Coronary artery (tissue), 2 donors: ENCODE data around the gene KCNIP2.

Experiments used
- DNase-seq: peaks from one replicate; pipeline ENCODE4 v3.0.0-alpha.2; 2017; ENCODE audit warnings: low spot score
- H3K27ac ChIP-seq, 2 donors: fragments of 200-600 bp; sonication (generic); one replicate each; pipeline ENCODE4 v1.5.1; 2016 to 2019
- H3K4me3 ChIP-seq: fragments of 200-600 bp; sonication (generic); 2 replicates; pipeline ENCODE4 v1.5.1; 2016; ENCODE audit warnings: mild to moderate bottlenecking, moderate library complexity
- TF ChIP-seq, protein P1 (sequence below): fragments of 200-600 bp; sonication (generic); IDR thresholded peaks from one replicate; pipeline ENCODE4 v1.5.1; 2019; ENCODE audit warnings: antibody characterized with exemption

Gene KCNIP2

DNA sequence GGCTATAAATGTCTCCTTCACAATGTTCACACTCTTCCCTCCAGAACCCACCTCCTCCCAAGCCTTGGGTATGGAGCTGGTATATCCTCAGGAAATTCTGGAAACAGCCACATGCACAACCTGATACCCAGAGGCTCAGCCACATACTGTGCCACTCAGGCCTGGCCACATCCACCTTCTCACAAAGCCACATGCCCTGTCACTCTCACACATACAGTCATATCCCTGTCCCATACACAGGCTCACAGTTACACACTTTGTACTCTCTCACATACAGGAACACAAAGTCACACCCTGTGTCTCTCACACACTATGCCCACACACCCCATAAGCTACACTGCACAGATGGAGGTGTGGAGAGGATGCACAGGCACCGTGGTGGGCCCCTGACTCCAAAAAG lies 10.1 kb downstream of the KCNIP2 start:
- TF ChIP-seq, protein P1, sequence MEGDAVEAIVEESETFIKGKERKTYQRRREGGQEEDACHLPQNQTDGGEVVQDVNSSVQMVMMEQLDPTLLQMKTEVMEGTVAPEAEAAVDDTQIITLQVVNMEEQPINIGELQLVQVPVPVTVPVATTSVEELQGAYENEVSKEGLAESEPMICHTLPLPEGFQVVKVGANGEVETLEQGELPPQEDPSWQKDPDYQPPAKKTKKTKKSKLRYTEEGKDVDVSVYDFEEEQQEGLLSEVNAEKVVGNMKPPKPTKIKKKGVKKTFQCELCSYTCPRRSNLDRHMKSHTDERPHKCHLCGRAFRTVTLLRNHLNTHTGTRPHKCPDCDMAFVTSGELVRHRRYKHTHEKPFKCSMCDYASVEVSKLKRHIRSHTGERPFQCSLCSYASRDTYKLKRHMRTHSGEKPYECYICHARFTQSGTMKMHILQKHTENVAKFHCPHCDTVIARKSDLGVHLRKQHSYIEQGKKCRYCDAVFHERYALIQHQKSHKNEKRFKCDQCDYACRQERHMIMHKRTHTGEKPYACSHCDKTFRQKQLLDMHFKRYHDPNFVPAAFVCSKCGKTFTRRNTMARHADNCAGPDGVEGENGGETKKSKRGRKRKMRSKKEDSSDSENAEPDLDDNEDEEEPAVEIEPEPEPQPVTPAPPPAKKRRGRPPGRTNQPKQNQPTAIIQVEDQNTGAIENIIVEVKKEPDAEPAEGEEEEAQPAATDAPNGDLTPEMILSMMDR, result no peak
- H3K27ac ChIP-seq, result no peak overlapping the region
- no peak for DNase-seq
- H3K4me3 ChIP-seq, result no peak overlapping the region

DNA sequence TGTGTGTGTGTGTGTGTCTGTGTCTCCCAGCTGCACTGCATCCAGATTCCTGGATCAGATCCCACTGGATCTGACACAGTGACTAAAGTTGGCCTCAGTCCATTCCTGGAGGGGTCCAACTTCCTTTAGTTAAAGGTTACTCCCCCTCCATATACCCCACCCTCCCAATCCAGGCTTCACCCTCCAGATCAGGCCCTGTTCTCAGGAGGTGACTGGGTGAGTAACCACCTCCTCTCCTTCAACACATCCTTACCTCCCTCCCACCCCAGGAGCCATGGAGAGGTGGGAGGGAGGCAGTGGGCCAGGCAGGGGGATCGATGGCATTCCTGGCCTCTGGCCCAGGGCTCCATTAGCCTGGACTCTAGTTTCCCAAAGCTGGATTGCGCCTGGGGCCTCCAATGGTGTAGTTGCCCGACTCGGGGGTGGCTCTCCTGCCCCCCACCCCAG lies 11.3 kb downstream of the KCNIP2 start:
- no peak overlapping the region for H3K4me3 ChIP-seq
- H3K27ac ChIP-seq, result no peak overlapping the region
- TF ChIP-seq, protein P1, result no peak
- DNase-seq, result no peak

DNA sequence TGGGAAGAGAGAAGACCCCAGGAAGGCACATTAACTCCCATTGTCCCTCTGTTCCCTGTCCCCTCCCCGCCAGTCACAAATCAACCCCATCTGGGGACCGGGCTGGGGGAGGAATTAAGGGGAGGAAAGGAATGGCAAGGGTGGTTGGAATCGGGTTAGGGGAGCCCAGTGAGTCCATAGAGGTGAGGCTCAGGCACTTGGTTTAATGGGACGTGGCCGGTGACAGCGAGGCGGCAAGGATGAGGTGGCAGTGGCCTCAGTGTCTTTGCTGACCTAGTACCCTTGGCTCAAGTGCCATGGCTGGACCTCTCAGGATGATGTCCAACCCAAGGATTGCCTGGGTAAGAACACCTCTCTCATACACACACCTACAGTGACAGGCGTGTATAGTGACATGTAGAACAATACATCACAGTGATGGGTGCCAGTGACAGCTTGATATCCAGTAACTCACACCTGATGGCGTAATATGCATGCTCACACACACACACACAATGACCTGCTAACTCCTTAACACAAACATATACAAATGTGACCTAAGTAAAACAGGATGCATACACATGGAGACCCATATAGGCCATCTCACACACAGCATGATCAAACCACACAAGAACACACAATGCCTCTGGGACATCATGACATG lies 12.3 kb downstream of the KCNIP2 start:
- DNase-seq, result no peak
- TF ChIP-seq, protein P1, result no peak
- Histone ChIP-seq H3K4me3 (peak overlapping the region; percentile 69), H3K27ac (peak overlapping the region in 1 of 2 donors; percentile 35)

DNA sequence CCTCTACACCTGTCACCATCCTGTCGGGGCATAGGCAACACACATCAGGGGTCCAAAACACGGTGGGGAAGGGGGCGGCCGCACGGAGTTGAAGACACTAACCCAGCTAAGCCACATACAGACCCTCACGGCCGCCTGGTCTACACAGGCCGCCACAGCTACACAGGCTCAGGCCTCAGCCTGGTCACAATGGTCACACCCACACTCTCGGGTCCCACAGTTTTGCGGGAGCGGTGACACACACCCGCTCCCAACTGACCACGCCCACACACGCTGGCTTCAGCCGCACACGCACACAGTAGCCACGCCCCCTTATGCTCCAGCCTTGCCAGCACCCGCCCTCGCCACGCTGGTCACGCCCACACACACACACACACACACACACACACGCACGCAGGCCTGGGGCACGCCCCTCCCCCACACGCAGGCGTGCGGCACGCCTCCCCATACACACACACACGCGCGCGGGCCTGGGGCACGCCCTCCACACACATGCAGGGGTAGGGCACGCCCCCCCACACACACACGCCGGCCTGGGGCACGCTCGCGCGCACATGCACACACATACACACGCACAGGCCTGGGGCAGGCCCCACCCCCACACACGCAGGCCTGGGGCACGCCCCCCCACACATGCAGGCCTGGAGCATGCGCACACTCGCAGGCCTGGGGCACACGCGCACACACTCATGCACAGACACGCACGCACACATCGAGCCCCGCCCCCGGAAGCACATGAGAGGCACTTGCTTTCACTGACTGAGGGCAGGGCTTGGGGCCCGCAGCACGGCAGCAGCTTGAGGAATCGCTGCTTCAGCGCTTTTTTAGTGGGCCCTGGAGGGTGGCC lies 13.1 kb downstream of the KCNIP2 start:
- TF ChIP-seq, protein P1, result no peak
- H3K27ac ChIP-seq, result peak overlapping the region in 1 of 2 donors; percentile 63
- peak overlapping the region; percentile 69 for H3K4me3 ChIP-seq
- DNase-seq, result peak; percentile 88

DNA sequence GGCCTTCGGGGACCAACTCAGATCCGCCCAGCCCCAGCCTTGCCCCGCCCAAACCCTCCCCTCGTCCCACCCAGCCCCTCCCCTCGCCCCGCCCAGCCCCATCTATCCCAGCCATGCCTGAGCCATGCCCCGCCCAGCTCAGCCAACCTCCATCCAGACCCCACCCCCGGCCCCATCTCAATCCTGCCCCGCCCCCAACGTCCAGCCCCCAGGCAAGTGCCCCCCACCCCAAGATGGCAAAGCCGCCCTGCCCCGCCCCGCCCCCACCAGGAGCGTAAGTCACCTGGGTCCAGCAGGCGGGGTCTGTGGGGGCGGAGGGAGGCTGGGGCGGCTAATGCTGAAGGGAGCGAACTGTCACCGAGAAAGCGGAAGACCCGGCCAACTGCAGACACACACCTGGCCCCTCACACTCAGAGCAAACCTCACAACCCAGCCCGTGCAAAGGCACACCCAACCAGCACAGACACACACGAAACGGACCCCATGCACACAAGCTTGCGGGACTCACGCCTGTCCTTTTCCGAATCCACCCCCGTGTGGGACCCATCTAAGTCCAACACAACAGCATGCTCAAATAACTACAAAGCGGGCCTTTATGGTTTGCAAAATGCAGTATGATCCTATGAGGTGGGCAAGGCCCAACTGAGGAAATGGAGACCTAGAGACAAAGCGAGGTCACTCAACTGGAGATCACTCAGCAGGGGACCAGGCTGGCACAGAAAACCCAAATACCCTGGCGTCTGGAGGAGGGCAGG lies 13.9 kb downstream of the KCNIP2 start:
- TF ChIP-seq, protein P1, result no peak
- Histone ChIP-seq H3K27ac (peak overlapping the region in 1 of 2 donors; percentile 63), H3K4me3 (peak overlapping the region; percentile 69)
- no peak for DNase-seq

DNA sequence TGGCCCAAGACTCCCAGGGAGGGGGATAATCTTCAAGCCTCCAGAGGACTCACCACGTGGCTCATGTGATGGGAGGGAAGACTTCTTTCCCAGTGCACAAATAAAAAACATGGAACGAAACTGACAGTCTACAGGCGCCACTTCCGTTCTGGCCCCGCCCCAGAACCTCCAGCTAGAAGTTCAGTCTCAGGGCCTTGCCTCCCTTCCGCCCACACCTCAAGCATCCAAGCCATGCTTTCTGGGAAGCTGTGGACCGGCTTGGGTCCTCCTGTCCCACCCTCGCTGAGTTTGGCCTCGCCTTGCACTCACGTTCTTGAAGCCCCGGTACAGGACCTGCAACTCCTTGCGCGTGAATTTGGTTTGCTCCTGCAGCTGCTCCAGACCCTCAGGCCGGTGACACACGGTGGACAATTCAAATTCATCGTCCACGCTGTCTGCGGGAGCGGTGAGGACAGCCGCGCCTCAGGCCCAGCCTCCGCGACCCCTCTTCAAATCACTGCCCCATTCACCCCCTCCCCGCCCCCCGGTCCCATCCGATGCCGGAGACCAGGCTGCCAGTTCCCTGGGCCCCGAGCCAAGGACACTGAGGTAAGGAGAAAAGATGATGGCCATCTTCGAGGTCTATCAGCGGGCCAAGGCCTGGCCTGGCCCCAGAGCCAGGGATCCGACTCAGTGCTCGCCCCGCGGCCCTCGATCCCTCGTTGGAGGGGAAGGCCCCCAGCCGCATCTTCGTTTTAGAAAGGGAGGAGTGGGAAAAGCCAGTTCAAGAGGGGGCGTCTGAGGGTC lies 14.6 kb downstream of the KCNIP2 start:
- TF ChIP-seq, protein P1, result no peak
- DNase-seq, result peak; percentile 72
- Histone ChIP-seq H3K4me3 (peak overlapping the region; percentile 69), H3K27ac (peak overlapping the region in 1 of 2 donors; percentile 47)
